Neural progenitor cell (in vitro differentiated cells): ENCODE data around the gene RHOBTB3.

ENCODE experiments used
- EZH2 ChIP-seq: fragments of 200-600 bp; sonication (generic); IDR thresholded peaks from 2 replicates; pipeline ENCODE4 v1.6.1; 2017; ENCODE audit warnings: antibody characterized with exemption, mild to moderate bottlenecking, moderate library complexity
- EZH2phosphoT487 ChIP-seq: fragments of 200-600 bp; sonication (generic); IDR thresholded peaks from 2 replicates; pipeline ENCODE4 v1.6.1; 2017; ENCODE audit warnings: antibody characterized with exemption
- TF ChIP-seq, protein P1 (sequence below): fragments of 200-600 bp; sonication (generic); IDR thresholded peaks from 2 replicates; pipeline ENCODE4 v1.5.1; 2017; ENCODE audit warnings: antibody characterized with exemption, mild to moderate bottlenecking

DNA sequence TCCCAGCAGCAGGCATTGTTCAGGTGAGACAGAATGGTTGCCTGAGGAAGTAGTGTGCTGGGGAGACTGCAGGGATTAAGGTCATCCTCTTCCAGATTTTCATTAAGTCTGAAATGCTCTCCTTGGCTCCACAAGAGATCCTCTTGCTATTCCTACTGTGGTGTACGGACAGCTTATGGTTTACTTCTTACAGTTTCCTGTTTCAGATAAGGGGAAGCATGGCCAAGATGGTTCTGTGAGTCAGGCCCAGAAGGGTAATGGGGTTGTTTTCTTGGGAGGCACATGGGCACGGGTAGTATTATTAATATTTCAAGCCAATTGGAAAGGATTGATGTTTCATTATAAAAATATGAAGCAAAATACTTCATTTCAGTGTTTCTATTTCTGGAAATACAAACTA lies 48.5 kb downstream of the RHOBTB3 start:
- TF ChIP-seq, protein P1, sequence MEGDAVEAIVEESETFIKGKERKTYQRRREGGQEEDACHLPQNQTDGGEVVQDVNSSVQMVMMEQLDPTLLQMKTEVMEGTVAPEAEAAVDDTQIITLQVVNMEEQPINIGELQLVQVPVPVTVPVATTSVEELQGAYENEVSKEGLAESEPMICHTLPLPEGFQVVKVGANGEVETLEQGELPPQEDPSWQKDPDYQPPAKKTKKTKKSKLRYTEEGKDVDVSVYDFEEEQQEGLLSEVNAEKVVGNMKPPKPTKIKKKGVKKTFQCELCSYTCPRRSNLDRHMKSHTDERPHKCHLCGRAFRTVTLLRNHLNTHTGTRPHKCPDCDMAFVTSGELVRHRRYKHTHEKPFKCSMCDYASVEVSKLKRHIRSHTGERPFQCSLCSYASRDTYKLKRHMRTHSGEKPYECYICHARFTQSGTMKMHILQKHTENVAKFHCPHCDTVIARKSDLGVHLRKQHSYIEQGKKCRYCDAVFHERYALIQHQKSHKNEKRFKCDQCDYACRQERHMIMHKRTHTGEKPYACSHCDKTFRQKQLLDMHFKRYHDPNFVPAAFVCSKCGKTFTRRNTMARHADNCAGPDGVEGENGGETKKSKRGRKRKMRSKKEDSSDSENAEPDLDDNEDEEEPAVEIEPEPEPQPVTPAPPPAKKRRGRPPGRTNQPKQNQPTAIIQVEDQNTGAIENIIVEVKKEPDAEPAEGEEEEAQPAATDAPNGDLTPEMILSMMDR = no peak
- TF ChIP-seq EZH2 (no peak), EZH2phosphoT487 (no peak)
